ENCODE data around the gene USP17L19.
"Not testable (repeated sequence)": the region's sequence is repeated elsewhere in the genome, so short reads cannot be mapped to it uniquely, and the experiment has no call there.

The USP17L19 gene

GRCh38 chr4:9238461-9238860 is 14.7 kb upstream of the USP17L19 start:
- not testable (repeated sequence) for H3K9me2 ChIP-seq (replicated peaks; ENCODE audit: control insufficient read depth, low read length); H3K4me1 ChIP-seq (ENCODE audit: control insufficient read depth, low read length); H3K79me2 ChIP-seq (ENCODE audit: control insufficient read depth, low read length); H3K9me3 ChIP-seq (ENCODE audit: control insufficient read depth, insufficient read depth, low read length); H3K27ac ChIP-seq (ENCODE audit: low read depth, low read length); H3K4me2 ChIP-seq (ENCODE audit: low read length); H3K27me3 ChIP-seq (ENCODE audit: control insufficient read depth, low read length); H3F3A ChIP-seq (ENCODE audit: control insufficient read depth, insufficient read depth); H3K4me3 ChIP-seq (ENCODE audit: low read length); H4K20me1 ChIP-seq (ENCODE audit: control insufficient read depth, insufficient read depth, low read depth, low read length); H3K36me3 ChIP-seq (ENCODE audit: control insufficient read depth, low read length)

GRCh38 chr4:9243579-9243978 is 9.6 kb upstream of the USP17L19 start, which contains the start of gene USP17L17:
USP17L17 (plus strand) TSS chr4:9243879; CDS start chr4:9243879, 0 bp downstream.
- not testable (repeated sequence) for H3K9me2 ChIP-seq (replicated peaks; ENCODE audit: control insufficient read depth, low read length); H3K4me2 ChIP-seq (ENCODE audit: low read length); H4K20me1 ChIP-seq (ENCODE audit: control insufficient read depth, insufficient read depth, low read depth, low read length); H3K4me1 ChIP-seq (ENCODE audit: control insufficient read depth, low read length); H3K4me3 ChIP-seq (ENCODE audit: low read length); H3K27ac ChIP-seq (ENCODE audit: low read depth, low read length); H3K36me3 ChIP-seq (ENCODE audit: control insufficient read depth, low read length); H3K27me3 ChIP-seq (ENCODE audit: control insufficient read depth, low read length); H3F3A ChIP-seq (ENCODE audit: control insufficient read depth, insufficient read depth); H3K9me3 ChIP-seq (ENCODE audit: control insufficient read depth, insufficient read depth, low read length); H3K79me2 ChIP-seq (ENCODE audit: control insufficient read depth, low read length)

- H3K9me3 ChIP-seq (ENCODE audit: control insufficient read depth, insufficient read depth, low read length); H3K9me2 ChIP-seq (replicated peaks; ENCODE audit: control insufficient read depth, low read length); H3K36me3 ChIP-seq (ENCODE audit: control insufficient read depth, low read length); H3K79me2 ChIP-seq (ENCODE audit: control insufficient read depth, low read length); H4K20me1 ChIP-seq (ENCODE audit: control insufficient read depth, insufficient read depth, low read depth, low read length); H3K27ac ChIP-seq (ENCODE audit: low read depth, low read length); H3K4me3 ChIP-seq (ENCODE audit: low read length); H3K4me2 ChIP-seq (ENCODE audit: low read length); H3K4me1 ChIP-seq (ENCODE audit: control insufficient read depth, low read length); H3K27me3 ChIP-seq (ENCODE audit: control insufficient read depth, low read length); H3F3A ChIP-seq (ENCODE audit: control insufficient read depth, insufficient read depth): not testable (repeated sequence)
Measured at GRCh38 chr4:9247953-9248680, 5.1 kb upstream of the USP17L19 start, which contains the start of gene USP17L18. USP17L18 (plus strand) TSS chr4:9248630; CDS start chr4:9248630, 0 bp downstream.

GRCh38 chr4:9257824-9258223 is 4.6 kb downstream of the USP17L19 start, which contains the start of gene USP17L20:
USP17L20 (plus strand) TSS chr4:9258124; CDS start chr4:9258124, 0 bp downstream.
- H3K4me3 ChIP-seq (ENCODE audit: low read length) = not testable (repeated sequence)

GRCh38 chr4:9262572-9262971 is 9.4 kb downstream of the USP17L19 start, which contains the start of gene USP17L21:
USP17L21 (plus strand) TSS chr4:9262872; CDS start chr4:9262872, 0 bp downstream.
- H3K4me1 ChIP-seq (ENCODE audit: control insufficient read depth, low read length); H3K27me3 ChIP-seq (ENCODE audit: control insufficient read depth, low read length); H3K79me2 ChIP-seq (ENCODE audit: control insufficient read depth, low read length); H3F3A ChIP-seq (ENCODE audit: control insufficient read depth, insufficient read depth); H3K27ac ChIP-seq (ENCODE audit: low read depth, low read length); H4K20me1 ChIP-seq (ENCODE audit: control insufficient read depth, insufficient read depth, low read depth, low read length); H3K9me2 ChIP-seq (replicated peaks; ENCODE audit: control insufficient read depth, low read length); H3K9me3 ChIP-seq (ENCODE audit: control insufficient read depth, insufficient read depth, low read length); H3K4me3 ChIP-seq (ENCODE audit: low read length); H3K36me3 ChIP-seq (ENCODE audit: control insufficient read depth, low read length); H3K4me2 ChIP-seq (ENCODE audit: low read length): not testable (repeated sequence)

More at GRCh38 chr4:9257824-9258223, 4.6 kb downstream of the USP17L19 start, which contains the start of gene USP17L20:
- not testable (repeated sequence) for H3K79me2 ChIP-seq (ENCODE audit: control insufficient read depth, low read length); H3K9me3 ChIP-seq (ENCODE audit: control insufficient read depth, insufficient read depth, low read length); H3K27me3 ChIP-seq (ENCODE audit: control insufficient read depth, low read length); H3K4me2 ChIP-seq (ENCODE audit: low read length); H3K36me3 ChIP-seq (ENCODE audit: control insufficient read depth, low read length); H3F3A ChIP-seq (ENCODE audit: control insufficient read depth, insufficient read depth); H3K27ac ChIP-seq (ENCODE audit: low read depth, low read length); H3K9me2 ChIP-seq (replicated peaks; ENCODE audit: control insufficient read depth, low read length); H3K4me1 ChIP-seq (ENCODE audit: control insufficient read depth, low read length); H4K20me1 ChIP-seq (ENCODE audit: control insufficient read depth, insufficient read depth, low read depth, low read length)

- H3K4me1 ChIP-seq (ENCODE audit: control insufficient read depth, low read length); H4K20me1 ChIP-seq (ENCODE audit: control insufficient read depth, insufficient read depth, low read depth, low read length); H3F3A ChIP-seq (ENCODE audit: control insufficient read depth, insufficient read depth); H3K27me3 ChIP-seq (ENCODE audit: control insufficient read depth, low read length); H3K4me2 ChIP-seq (ENCODE audit: low read length); H3K36me3 ChIP-seq (ENCODE audit: control insufficient read depth, low read length); H3K79me2 ChIP-seq (ENCODE audit: control insufficient read depth, low read length); H3K27ac ChIP-seq (ENCODE audit: low read depth, low read length); H3K9me3 ChIP-seq (ENCODE audit: control insufficient read depth, insufficient read depth, low read length); H3K9me2 ChIP-seq (replicated peaks; ENCODE audit: control insufficient read depth, low read length); H3K4me3 ChIP-seq (ENCODE audit: low read length): not testable (repeated sequence)
Measured at GRCh38 chr4:9267319-9267718, 14.1 kb downstream of the USP17L19 start, which contains the start of gene USP17L22. USP17L22 (plus strand) TSS chr4:9267619; CDS start chr4:9267619, 0 bp downstream.

GRCh38 chr4:9271719-9272118 is 18.5 kb downstream of the USP17L19 start:
- H3F3A ChIP-seq (ENCODE audit: control insufficient read depth, insufficient read depth); H3K4me2 ChIP-seq (ENCODE audit: low read length); H3K4me3 ChIP-seq (ENCODE audit: low read length); H3K27ac ChIP-seq (ENCODE audit: low read depth, low read length); H3K36me3 ChIP-seq (ENCODE audit: control insufficient read depth, low read length); H3K9me3 ChIP-seq (ENCODE audit: control insufficient read depth, insufficient read depth, low read length); H3K4me1 ChIP-seq (ENCODE audit: control insufficient read depth, low read length); H3K9me2 ChIP-seq (replicated peaks; ENCODE audit: control insufficient read depth, low read length); H3K27me3 ChIP-seq (ENCODE audit: control insufficient read depth, low read length); H4K20me1 ChIP-seq (ENCODE audit: control insufficient read depth, insufficient read depth, low read depth, low read length); H3K79me2 ChIP-seq (ENCODE audit: control insufficient read depth, low read length): not testable (repeated sequence)
